OCI-LY1 (cell line): ENCODE results near the gene ORAI1.
A peak's percentile ranks its signal among the peaks of the same experiment; 100 is the strongest.
"Not testable (repeated sequence)": the region's sequence is repeated elsewhere in the genome, so short reads cannot be mapped to it uniquely, and the experiment has no call there.

Experiments used
- H2AFZ ChIP-seq: fragments of 200-600 bp; sonication (generic), shearing (Covaris generic); 2 replicates; pipeline ENCODE4 v1.6.0; 2014; ENCODE audit warnings: antibody characterized with exemption, mild to moderate bottlenecking, low read length
- H3F3A ChIP-seq: fragments of 200-600 bp; sonication (generic), shearing (Covaris generic); 2 replicates; pipeline ENCODE4 v1.6.0; 2014; ENCODE audit warnings: mild to moderate bottlenecking, antibody characterized with exemption, low read length, moderate library complexity; ENCODE audit not compliant: insufficient read depth
- H3K27ac ChIP-seq: fragments of 200-600 bp; sonication (generic); 2 replicates; pipeline ENCODE4 v1.5.1; 2014; ENCODE audit warnings: low read length, mixed run types, mild to moderate bottlenecking, low read depth; ENCODE audit not compliant: poor library complexity, severe bottlenecking
- H3K27me3 ChIP-seq: fragments of 200-600 bp; sonication (generic); 2 replicates; pipeline ENCODE4 v1.6.0; 2014; ENCODE audit warnings: antibody characterized with exemption, mild to moderate bottlenecking, low read length, moderate library complexity; ENCODE audit not compliant: insufficient read depth
- H3K36me3 ChIP-seq: fragments of 200-600 bp; sonication (generic); 2 replicates; pipeline ENCODE4 v1.6.1; 2014; ENCODE audit warnings: mild to moderate bottlenecking, antibody characterized with exemption, low read length, moderate library complexity, mixed read lengths; ENCODE audit not compliant: insufficient read depth
- H3K4me1 ChIP-seq: fragments of 200-600 bp; sonication (generic); 2 replicates; pipeline ENCODE4 v1.5.1; 2014; ENCODE audit warnings: mild to moderate bottlenecking, low read length, moderate library complexity; ENCODE audit not compliant: insufficient read depth, severe bottlenecking
- H3K4me2 ChIP-seq: fragments of 200-600 bp; sonication (generic), shearing (Covaris generic); 2 replicates; pipeline ENCODE4 v1.6.1; 2014; ENCODE audit warnings: low read length
- H3K4me3 ChIP-seq: fragments of 200-600 bp; sonication (generic); 2 replicates; pipeline ENCODE4 v1.5.1; 2014; ENCODE audit warnings: low read length, low read depth, mild to moderate bottlenecking, mixed read lengths; ENCODE audit not compliant: poor library complexity, severe bottlenecking
- H3K79me2 ChIP-seq: fragments of 200-600 bp; shearing (Covaris generic); 2 replicates; pipeline ENCODE4 v1.6.1; 2016; ENCODE audit warnings: mixed run types, low read length, mixed read lengths; ENCODE audit not compliant: insufficient read depth
- H3K9ac ChIP-seq: fragments of 200-600 bp; sonication (generic), shearing (Covaris generic); 2 replicates; pipeline ENCODE4 v1.6.1; 2014; ENCODE audit warnings: mild to moderate bottlenecking, low read length, mixed read lengths
- H3K9me2 ChIP-seq: fragments of 200-600 bp; sonication (generic), shearing (Covaris generic); 2 replicates; pipeline ENCODE4 v1.6.1; 2014; ENCODE audit warnings: low read depth, mild to moderate bottlenecking, low read length, mixed read lengths
- H3K9me3 ChIP-seq: fragments of 200-600 bp; shearing (Covaris generic); 2 replicates; pipeline ENCODE4 v1.6.1; 2014; ENCODE audit warnings: low read length, mixed read lengths
- H4K20me1 ChIP-seq: fragments of 200-600 bp; sonication (generic), shearing (Covaris generic); 2 replicates; pipeline ENCODE4 v1.6.0; 2016; ENCODE audit warnings: mild to moderate bottlenecking, low read length; ENCODE audit not compliant: insufficient read depth
- EZH2 ChIP-seq: fragments of 200-600 bp; sonication (generic), shearing (Covaris generic); IDR thresholded peaks from 2 replicates; pipeline ENCODE4 v1.8.0; 2017; ENCODE audit warnings: borderline replicate concordance, mixed run types, mild to moderate bottlenecking, antibody characterized with exemption, low read length, moderate library complexity, mixed read lengths
- TF ChIP-seq, protein P1 (sequence below): fragments of 200-600 bp; sonication (generic), shearing (Covaris generic); IDR thresholded peaks from 2 replicates; pipeline ENCODE4 v1.5.1; 2017; ENCODE audit warnings: mild to moderate bottlenecking, antibody characterized with exemption, low read length, moderate library complexity, mixed read lengths

Gene ORAI1

DNA sequence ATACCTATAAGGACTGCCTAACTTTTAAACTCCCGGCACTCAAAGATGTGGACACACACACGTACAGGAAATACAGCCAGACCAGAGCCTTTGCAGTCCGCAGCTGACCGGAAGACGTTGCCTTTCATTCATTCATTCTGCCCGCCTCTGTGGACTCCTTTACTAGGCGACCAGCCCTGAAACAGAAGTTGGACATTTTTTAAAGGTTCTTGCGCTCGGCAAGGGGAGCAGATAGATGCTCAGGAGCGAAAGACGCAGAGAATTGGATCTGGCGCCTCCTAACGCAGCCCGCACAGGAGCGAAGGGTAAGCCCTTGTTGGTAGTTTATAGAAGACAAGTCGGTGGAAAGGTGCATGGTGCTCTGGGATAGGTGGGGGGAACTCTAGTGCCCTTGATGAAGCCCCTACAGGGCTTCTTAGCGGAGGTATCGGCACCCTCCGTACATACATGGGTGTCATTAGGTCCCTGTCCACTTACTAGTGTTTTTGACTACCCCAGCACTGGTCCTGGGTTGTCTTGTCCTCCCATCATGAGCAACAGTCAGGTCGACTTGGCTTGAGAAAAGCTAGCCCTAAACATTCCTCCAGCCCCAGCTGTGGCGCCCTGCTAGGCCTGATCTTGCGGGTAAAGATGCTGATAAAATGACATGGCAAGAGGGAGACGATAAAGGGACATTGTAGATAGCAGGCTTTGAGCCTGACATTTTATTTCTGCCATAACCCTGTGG, 45.2 kb upstream of the ORAI1 start, which contains the start of gene KDM2B:
KDM2B (minus strand) TSS at position 65 of the 727 bp plus-strand sequence. CDS start 112 bp downstream, outside the sequence.
- peak within 1 kb of the TSS; percentile 74 for H3K4me3 ChIP-seq
- H3K4me2 ChIP-seq = peak within 1 kb of the TSS; percentile 84
- H3K9ac ChIP-seq = peak within 1 kb of the TSS; percentile 64
- H2AFZ ChIP-seq = peak within 1 kb of the TSS; percentile 69; the same call in 1 of the 2 replicates
- no peak for TF ChIP-seq EZH2
- TF ChIP-seq, protein P1, sequence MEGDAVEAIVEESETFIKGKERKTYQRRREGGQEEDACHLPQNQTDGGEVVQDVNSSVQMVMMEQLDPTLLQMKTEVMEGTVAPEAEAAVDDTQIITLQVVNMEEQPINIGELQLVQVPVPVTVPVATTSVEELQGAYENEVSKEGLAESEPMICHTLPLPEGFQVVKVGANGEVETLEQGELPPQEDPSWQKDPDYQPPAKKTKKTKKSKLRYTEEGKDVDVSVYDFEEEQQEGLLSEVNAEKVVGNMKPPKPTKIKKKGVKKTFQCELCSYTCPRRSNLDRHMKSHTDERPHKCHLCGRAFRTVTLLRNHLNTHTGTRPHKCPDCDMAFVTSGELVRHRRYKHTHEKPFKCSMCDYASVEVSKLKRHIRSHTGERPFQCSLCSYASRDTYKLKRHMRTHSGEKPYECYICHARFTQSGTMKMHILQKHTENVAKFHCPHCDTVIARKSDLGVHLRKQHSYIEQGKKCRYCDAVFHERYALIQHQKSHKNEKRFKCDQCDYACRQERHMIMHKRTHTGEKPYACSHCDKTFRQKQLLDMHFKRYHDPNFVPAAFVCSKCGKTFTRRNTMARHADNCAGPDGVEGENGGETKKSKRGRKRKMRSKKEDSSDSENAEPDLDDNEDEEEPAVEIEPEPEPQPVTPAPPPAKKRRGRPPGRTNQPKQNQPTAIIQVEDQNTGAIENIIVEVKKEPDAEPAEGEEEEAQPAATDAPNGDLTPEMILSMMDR = 0 out of 2 replicates have a peak, but pooled peaks have one; percentile 22
- H3K4me1 ChIP-seq = peaks cover 35% of the 10 kb centered on the region
- H3K36me3 ChIP-seq = no peaks in the 10 kb centered on the region
- H4K20me1 ChIP-seq = no peaks in the 10 kb centered on the region
- no peaks in the 10 kb centered on the region for H3F3A ChIP-seq
- H3K27me3 ChIP-seq = no peaks in the 10 kb centered on the region
- no peaks in the 10 kb centered on the region for H3K9me2 ChIP-seq
- H3K9me3 ChIP-seq = no peaks in the 10 kb centered on the region
- no peaks in the 10 kb centered on the region for H3K79me2 ChIP-seq
- H3K27ac ChIP-seq = peak within 1 kb of the TSS; percentile 57

DNA sequence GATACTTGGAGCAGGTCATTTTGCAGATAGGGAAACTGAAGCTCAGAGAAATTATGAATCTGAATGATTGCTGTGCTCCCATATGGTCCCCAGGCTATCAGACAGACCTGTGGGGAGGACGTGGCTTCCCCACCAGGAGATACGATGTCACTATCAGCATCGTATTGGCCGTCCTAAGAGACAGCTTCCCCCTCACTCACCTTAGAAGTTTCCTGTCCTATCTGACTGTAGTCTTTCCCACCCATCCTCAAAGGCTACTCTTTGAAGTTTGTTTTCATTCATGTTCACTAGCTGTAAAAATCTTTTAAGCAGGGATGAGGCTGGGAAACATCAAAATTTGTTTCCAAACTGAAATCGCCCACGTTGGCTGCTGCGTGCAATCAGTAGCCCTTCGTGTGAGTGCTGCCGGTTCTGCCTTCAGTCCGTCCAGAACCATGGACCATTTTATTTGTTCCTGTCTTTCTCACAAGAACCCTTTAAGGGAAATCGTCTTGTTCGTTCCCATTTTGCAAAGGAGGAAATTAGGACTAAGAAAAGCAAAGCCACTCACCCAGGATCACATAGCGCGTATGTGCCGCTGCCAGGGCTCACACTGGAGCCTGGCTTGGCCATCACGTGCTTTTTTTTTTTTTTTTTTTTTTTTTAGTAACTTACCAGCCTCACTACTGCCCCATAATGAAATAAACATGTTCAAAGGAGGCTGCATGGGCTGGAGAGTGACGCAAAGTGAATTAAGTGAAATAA, 44.5 kb upstream of the ORAI1 start:
- Histone ChIP-seq H3K27me3 (no peaks in the 10 kb centered on the region), H3K27ac (peak overlapping the region; percentile 57), H3K9me2 (no peaks in the 10 kb centered on the region), H4K20me1 (no peaks in the 10 kb centered on the region), H3K79me2 (no peaks in the 10 kb centered on the region), H2AFZ (no peak overlapping the region), H3K4me2 (peak overlapping the region; percentile 84), H3F3A (no peaks in the 10 kb centered on the region), H3K36me3 (no peaks in the 10 kb centered on the region), H3K4me3 (peak overlapping the region; percentile 74), H3K9me3 (no peaks in the 10 kb centered on the region), H3K9ac (peak overlapping the region; percentile 64; the same call in 1 of the 2 replicates), H3K4me1 (peaks cover 35% of the 10 kb centered on the region)
- TF ChIP-seq EZH2 = no peak
- TF ChIP-seq, protein P1 = no peak

DNA sequence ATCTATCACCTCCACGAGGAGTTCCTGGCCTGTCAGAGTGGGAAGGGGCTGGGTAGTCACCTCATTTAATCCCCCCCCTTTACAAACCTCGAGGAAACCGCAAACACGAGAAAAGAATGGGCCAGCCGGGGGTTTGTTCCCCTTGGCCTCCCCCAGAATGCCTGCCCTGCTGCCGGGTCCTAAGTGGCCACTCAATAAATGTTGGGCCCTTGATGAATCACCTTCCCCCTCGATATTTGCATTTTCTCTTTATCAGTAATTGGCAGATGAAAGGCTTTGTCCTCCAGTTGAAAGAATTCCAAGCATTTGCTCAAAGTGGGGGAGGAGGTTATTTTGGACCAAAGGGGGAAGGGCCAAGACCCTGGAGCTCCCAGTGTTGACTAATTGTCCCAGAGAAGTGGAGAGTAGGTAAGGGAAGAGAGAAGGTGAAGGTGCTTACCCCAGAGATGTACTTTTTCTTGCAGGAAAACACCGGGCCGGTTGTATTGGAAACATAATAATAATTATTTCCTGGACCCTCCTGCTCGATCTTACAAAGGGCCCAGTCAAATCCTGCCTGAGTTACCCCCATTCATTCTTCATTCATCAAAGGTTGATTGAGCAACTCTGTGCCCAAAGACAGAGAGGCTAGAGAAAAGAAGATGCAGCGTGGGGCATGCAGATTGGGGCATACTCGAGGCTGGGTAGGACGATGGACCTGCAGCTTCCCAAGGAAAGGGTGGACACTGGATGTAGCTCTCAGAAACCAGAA, 43.6 kb upstream of the ORAI1 start:
- no peak overlapping the region for H3K27ac ChIP-seq
- no peaks in the 10 kb centered on the region for H3F3A ChIP-seq
- H4K20me1 ChIP-seq = no peaks in the 10 kb centered on the region
- H3K9me3 ChIP-seq = no peaks in the 10 kb centered on the region
- no peak overlapping the region for H2AFZ ChIP-seq
- H3K9ac ChIP-seq = no peak overlapping the region
- H3K4me3 ChIP-seq = peak overlapping the region; percentile 74
- H3K4me2 ChIP-seq = peak overlapping the region; percentile 84; the same call in 1 of the 2 replicates
- H3K36me3 ChIP-seq = no peaks in the 10 kb centered on the region
- no peaks in the 10 kb centered on the region for H3K79me2 ChIP-seq
- H3K4me1 ChIP-seq = peaks cover 35% of the 10 kb centered on the region
- no peaks in the 10 kb centered on the region for H3K27me3 ChIP-seq
- TF ChIP-seq, protein P1 = no peak
- no peak for TF ChIP-seq EZH2
- H3K9me2 ChIP-seq = no peaks in the 10 kb centered on the region

DNA sequence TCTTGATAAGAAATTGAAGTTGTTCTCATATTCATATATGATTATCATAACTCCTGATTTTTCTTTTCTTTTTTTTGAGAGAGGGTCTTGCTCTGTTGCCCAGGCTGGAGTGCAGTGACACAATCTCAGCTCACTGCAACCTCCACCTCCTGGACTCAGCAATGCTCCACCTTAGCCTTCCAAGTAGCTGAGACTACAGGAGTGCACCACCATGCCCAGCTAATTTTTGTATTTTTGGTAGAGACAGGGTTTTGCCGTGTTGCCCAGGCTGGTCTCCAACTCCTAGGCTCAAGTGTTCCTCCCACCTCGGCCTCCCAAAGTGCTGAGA, 43.0 kb upstream of the ORAI1 start:
- not testable (repeated sequence) for H3K36me3 ChIP-seq, H3K27ac ChIP-seq, H3K79me2 ChIP-seq, H3K9me3 ChIP-seq, H3K4me3 ChIP-seq, H3K9ac ChIP-seq, H3F3A ChIP-seq, H3K27me3 ChIP-seq, H4K20me1 ChIP-seq, H3K9me2 ChIP-seq, H3K4me2 ChIP-seq, H2AFZ ChIP-seq
- H3K4me1 ChIP-seq = peaks cover 35% of the 10 kb centered on the region

DNA sequence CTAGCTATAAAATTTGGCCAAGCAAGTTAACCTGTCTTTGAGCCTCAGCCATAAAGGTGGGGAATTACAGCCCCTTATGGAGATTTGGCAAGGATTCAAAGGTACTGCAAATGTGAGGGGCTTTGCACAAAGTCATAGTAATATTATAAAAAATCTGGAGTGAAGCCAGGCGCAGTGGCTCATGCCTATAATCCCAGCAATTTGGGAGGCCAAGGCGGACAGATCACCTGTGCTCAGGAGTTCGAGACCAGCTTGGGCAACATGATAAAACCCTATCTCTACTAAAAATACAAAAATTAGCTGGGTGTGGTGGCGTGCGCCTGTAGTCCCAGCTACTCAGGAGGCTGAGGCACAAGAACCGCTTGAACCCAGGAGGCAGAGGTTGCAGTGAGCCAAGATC, 41.4 kb upstream of the ORAI1 start:
- not testable (repeated sequence) for H2AFZ ChIP-seq, H3K9me3 ChIP-seq, H4K20me1 ChIP-seq, H3K4me3 ChIP-seq, H3F3A ChIP-seq, H3K36me3 ChIP-seq, H3K27ac ChIP-seq, H3K9me2 ChIP-seq, H3K4me2 ChIP-seq, H3K9ac ChIP-seq, H3K27me3 ChIP-seq, H3K79me2 ChIP-seq
- H3K4me1 ChIP-seq = peaks cover 29% of the 10 kb centered on the region
